HG03103 (cell line): Measurements from ENCODE around the gene KATNB1.
"Not testable (repeated sequence)": the region's sequence is repeated elsewhere in the genome, so short reads cannot be mapped to it uniquely, and the experiment has no call there.

ENCODE experiments used
- ATAC-seq: cut with Tn5 transposase; IDR thresholded peaks from one replicate; pipeline ENCODE4 v1.9.1; 2021; ENCODE audit warnings: low read depth; ENCODE audit not compliant: unreplicated experiment

KATNB1 gene

GRCh38 chr16:57741660-57742191 lies 6.2 kb downstream of the KATNB1 start:
- no peak for ATAC-seq

DNA sequence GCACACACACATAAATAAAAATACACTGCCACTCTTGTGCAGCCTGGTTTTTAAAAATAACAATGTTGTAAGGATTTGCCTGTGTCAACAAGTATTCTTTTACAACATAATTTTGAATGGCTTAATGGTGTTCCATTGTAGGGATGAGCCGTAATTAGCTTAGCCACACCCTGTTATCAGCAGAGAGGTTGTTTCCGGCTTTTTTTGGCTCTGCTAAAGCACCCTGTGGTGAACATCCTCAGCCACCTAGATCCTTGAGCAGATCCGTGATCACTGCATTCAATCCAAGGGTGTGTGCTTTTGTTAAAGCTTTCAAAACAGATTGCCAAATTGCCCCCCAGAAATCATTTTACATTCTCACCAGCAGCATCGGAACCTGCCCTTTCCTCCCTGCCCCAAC lies 7.0 kb downstream of the KATNB1 start:
- no peak for ATAC-seq

DNA sequence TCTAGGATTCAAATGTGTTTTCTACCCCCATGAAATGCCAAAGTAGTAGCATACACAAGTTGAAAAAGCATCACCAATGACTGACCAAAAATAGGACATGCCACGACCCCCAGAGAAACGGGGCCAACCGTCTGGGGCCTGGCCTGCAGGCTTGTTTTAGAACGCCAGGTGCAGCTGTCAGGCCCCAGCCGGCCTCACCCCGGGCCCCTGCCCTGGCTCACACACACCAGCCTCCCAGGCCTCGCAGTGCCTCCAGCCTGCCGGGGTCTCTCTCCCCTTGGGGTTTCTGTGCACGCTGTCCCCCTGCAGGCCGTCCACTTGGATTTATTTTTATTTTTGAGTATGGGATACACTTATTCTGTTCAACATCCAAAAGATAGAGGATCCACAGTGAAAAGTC lies 7.9 kb downstream of the KATNB1 start:
- ATAC-seq: no peak

GRCh38 chr16:57743886-57744641 lies 8.5 kb downstream of the KATNB1 start:
- ATAC-seq: no peak

- ATAC-seq: no peak
Measured at GRCh38 chr16:57744642-57744903, 9.0 kb downstream of the KATNB1 start.

GRCh38 chr16:57745768-57746167 lies 10.2 kb downstream of the KATNB1 start:
- ATAC-seq: no peak

DNA sequence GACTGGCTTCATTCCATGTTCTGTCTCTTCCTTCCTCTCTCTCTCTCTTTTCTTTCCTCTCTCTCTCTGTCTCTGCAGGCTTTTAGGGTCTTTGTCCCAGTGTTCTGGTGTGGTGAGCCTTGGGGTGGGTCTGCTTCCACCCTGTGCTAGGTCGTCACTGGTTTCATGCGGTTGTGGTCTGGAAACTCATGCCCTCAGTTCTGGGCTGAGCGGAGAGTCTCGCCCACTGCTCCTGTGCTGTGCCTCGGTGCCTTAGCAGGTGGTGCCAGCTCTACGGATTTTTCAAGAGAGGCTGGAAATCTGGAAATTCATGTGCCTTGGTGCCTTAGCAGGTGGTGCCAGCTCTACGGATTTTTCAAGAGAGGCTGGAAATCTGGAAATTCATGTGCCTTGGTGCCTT lies 10.7 kb downstream of the KATNB1 start:
- ATAC-seq: not testable (repeated sequence)

GRCh38 chr16:57747091-57747490 lies 11.5 kb downstream of the KATNB1 start:
- no peak for ATAC-seq

GRCh38 chr16:57747496-57747895 lies 11.9 kb downstream of the KATNB1 start:
- ATAC-seq: no peak

- no peak for ATAC-seq
Measured at GRCh38 chr16:57747996-57748395, 12.4 kb downstream of the KATNB1 start.

GRCh38 chr16:57748596-57748995 lies 13.0 kb downstream of the KATNB1 start:
- ATAC-seq: no peak

GRCh38 chr16:57749101-57749692 lies 13.6 kb downstream of the KATNB1 start:
- no peak for ATAC-seq

DNA sequence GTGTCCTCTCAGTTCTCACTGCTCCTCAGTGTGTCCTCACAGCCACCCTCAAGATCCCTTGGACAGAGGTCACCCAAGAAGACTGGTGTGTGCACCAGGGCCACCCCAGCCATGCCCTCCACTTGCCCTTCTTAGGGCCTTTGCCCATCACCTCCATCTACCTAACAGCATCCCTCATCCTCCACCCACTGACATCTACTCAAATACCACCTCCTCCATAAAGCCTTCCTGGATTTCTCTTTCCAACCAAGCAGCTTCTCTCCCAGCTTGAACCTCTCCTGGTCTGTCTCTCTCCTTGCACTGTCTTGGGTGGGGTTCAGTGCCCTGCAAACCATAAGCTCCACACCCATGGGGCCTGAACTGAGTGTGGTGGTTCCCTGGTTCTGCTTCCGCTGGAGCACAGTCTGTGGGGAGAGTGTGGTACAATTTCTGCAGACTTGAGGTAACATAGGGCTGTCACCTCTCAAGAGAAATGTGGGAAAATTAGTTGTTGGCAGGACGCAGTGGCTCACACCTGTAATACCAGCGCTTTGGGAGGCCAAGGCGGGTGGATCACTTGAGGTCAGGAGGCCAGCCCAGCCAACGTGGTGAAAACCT lies 14.4 kb downstream of the KATNB1 start:
- ATAC-seq: no peak

GRCh38 chr16:57750796-57751538 lies 15.4 kb downstream of the KATNB1 start:
- no peak for ATAC-seq

DNA sequence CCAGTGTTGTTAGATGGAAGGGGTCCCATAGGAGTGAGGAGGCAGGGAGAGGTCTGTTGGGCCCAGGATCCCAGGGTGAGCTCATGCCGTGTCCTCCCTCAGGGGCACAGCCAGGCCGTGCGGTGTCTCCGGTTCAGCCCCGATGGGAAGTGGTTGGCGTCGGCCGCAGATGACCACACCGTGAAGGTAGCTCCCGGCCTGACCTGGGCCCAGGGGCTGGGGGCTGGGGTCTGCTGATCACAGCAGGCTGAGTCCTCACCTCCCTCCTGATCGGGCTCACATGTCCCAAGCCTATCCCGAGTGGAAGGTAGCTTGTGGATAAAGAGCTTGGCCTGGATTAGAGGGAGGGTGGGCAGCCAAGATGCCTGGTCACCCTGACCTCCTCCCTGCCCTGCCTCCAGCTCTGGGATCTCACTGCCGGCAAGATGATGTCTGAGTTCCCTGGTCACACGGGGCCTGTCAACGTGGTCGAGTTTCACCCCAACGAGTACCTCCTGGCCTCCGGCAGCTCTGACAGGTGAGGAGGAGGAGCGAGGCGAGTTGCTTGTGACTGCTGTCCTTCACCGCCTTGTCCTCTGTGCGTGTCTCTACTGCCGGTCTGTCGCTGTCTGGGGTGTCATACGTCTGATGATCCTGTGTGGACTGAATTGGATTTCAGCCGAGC lies 16.1 kb downstream of the KATNB1 start:
- ATAC-seq: no peak

GRCh38 chr16:57752203-57752580 lies 16.6 kb downstream of the KATNB1 start:
- no peak for ATAC-seq

GRCh38 chr16:57752581-57753447 lies 17.2 kb downstream of the KATNB1 start:
- no peak for ATAC-seq

DNA sequence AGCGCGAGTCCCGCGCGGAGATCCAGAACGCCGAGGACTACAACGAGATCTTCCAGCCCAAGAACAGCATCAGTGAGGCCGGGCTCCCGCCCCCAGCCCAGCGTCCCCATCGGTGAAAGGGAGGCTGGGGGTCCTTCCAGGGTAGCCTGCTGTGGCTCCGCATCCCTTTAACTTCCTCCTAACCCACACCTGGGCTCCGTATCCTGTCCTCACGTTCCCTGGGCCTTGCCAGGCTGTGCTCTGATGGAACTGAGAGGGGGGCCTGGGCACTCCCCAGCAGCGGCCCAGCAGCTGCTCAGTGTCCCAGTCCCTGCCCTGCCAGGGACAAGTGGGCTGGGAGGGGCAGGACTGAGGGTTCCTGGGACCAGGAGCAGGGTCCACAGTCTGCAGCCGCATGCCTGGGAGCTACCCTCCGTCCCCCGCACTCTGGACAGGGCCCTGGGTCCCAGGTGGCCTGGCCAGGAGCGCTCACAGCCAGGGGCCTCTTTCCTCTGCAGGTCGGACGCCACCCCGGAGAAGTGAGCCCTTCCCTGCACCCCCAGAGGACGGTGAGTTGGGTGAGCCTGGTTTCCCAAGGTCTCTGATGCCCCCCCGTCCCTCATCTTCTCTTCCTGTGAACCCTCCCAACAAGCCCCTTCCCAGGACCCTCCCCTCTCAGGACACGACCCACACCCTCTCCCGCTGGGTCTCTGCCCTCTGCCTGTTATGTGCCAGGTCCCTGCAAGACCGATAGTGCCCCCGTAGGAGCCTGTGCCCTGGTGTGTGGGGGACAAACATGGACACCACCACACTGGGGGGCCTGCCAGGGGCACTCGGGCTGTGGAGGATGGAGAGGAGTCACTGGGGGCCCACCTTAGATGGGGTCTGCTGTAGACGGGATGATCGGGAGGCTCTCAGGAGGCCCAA lies 18.1 kb downstream of the KATNB1 start:
- ATAC-seq: no peak
